GM19372 (cell line): ENCODE data around the gene SPSB4.

ENCODE experiments used
- ATAC-seq: cut with Tn5 transposase; IDR thresholded peaks from one replicate; pipeline ENCODE4 v1.9.1; 2021; ENCODE audit warnings: mild to moderate bottlenecking, low read depth, moderate library complexity; ENCODE audit not compliant: unreplicated experiment

Gene SPSB4

DNA sequence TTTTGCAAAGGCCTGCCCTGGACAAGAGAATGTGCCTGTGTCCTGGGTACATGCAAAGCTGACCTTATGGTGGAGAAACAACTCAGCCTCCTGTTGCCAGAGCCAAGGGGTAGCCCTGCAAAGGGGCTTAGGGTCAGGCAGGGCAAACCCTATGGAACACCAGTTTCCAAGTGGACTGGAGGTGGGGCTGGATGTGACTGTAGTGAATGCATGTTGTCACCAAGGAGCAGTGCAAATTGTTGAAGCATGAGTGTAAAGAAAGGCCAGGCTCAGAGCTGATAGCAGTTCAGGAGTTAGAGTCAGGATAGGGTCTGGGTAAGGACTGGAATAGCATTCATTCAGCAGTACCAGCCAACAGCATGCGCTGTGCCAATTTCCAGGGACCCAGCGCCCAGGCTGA, 97.6 kb downstream of the SPSB4 start:
- no peak for ATAC-seq

DNA sequence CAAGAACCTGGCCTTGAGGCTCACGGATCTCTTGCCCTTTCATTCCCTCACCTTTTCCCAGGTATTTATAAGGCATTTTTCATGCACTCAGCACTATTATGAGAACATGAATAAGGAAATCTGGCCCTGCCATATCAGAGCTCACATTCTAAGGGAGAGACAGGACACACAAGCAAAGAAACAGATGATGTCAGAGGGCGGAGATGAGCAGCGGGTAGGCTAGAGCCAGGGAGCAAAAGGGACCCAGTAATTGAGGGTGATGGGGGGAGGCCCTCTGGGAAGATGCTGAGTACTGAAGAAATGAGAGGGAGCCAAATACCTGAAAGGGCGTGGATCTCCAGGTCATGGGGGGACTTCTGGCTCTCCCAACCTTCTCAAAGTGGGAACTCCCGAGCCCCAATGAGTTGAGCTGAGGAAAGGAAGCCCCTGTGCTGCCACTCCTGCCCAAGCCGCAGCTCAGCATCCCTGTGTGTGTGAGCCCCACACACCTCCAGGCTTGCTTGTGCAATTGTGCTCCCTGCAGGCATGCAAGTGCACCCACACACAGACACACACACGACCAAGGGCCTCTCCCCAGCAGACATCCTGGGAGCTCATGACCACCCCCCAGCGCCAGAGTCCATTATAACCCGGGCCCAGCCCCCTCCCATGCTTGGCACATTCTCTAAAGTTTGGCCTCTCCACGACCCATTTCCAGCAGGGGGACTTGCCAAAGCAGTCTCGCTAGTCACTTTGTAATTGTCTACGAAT, 99.1 kb downstream of the SPSB4 start:
- no peak for ATAC-seq

DNA sequence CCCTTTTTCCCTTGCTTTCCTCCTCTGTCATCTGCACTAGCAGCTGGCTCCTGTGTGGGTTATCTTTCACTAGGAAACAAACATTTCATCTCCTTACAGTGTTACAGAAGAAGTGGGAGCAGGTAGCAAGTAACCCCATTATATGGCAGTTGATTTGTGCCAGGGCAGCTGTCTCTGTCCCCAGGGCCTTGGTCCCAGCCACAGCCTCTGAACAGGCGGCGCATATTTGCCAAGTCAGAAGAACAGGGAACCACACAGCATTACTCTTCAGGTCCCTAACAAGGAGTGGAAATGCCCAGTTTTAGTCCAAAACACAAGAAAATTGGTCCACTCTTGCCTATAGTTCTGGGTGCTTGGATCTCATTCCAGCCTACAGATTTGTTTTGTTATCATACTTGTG, 99.8 kb downstream of the SPSB4 start:
- no peak for ATAC-seq

DNA sequence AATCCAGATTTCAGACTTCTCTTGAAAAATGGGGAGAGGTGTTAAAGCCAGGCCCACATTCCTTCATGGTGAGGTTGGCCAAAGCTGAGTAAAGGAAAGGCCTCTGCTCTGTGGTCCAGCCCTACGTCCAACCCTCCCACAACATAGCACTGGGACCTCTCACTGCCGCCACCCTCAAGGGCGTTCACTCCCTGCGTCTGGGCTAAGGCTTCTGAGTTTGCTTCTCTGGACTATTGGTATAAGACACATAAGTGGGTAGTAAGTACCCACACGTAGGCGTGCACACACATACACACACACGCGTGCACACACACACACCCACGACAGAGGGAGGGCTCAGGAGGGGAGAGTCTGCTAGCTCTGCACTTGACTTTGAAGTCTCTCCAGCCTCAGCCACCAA, 100.3 kb downstream of the SPSB4 start:
- no peak for ATAC-seq

DNA sequence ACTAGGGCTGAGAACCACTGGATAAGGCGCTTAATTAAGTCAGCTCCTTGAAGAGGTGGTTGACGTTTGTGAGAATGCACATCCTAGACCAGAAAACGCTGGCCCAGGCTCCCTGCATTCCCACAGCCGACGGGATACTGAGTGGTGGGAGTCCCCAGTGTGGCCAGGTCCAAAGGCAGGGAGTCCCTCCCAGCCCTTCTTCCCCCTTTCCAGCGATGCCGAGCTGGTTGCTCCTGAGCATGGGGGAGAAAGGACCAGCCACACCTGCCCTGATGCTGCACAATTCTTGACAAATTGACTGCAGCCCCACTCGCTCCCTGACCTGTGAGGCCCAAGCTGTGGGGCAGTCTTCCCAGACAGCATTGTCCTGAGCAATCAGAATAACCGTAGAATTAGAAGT, 101.0 kb downstream of the SPSB4 start:
- no peak for ATAC-seq

DNA sequence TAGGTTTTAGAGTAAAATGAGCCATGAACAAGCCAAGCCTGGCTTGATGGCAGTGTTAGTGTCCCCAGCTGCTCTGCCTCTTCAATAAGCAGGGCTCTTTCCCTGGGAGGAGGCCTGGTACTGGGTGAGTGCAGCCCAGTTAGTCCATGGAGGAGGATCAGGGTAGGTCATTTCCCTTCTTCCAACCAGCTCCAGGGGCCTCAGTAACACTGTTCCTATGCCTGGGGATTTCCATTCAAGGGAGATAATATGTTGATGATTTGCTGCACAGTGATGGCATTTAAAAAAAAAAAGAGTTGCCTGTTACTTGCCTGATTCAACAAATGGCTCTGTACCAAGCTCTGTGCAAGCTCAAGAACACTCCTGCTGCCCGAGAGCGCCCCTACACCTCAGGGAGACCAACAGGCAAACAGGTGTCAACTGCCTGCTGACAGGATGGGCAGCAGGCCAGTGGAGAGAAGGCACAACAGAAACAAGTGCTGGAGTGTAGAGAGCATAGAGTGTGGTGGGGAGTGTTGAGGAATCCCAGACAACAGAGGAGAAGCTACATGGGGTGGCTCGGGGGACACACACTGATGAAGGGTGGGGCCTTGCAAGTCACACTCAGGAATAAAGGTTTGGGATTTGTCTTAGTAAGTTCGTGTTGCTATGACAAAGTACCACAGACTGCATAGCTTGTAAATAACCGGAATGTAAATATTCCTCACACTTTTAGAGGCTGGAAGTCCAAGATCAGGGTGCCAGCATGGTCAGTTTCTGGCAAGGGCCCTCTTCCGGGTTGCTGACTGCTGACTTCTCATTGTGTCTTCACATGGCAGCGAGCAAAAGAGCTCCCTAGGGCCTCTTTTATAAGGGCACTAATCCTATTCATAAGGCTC, 101.9 kb downstream of the SPSB4 start:
- no peak for ATAC-seq

DNA sequence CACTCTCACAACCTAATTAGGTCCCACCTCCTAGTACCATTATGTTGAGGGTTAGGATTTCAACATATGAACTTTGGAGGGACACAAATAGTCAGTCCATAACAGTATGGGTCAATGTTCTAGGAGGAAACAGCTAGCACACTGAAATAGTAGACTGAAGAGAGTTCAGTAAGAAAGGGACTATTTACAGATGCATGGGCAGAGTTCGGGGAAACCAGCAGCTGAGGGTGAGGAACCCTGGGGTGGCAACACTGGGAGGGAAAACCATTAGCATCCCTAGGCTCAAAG, 102.5 kb downstream of the SPSB4 start:
- no peak for ATAC-seq

DNA sequence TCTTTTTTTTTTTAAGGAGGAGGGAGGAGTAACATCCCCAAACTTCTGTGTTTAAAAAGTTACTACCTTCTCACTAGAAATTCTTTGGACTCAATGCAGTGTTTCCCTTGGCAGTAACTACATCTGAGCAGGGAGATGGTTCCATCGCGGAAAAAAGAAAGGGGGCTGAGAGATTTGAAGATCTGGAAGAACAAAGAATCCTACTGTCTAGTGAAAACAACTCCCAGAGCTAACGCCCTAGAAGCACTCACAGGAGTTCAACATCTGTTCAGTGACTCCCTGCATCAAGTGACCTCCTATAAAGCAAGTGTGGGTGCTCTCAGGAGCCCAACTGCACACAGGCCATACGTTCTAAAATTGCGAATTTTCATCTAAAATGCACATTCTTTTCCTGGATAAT, 113.7 kb downstream of the SPSB4 start:
- ATAC-seq = no peak

DNA sequence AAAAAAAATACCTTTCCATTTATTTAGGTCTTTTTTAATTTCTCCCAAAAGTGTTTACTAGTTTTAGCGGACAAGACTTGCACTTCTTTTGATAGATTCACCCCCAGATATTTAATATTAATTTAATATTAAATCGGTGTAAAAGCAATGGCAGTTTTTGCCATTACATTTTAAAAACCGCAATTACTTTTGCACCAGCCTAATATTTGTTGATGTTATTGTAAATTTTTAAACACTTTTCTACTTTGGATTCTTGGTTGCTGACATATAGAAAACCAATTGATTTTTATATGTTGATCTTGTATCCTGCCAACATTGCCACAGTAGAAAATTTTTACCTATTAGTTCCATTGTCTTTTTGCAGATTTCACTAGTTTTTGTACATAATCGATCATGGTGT, 116.5 kb downstream of the SPSB4 start:
- ATAC-seq = no peak

DNA sequence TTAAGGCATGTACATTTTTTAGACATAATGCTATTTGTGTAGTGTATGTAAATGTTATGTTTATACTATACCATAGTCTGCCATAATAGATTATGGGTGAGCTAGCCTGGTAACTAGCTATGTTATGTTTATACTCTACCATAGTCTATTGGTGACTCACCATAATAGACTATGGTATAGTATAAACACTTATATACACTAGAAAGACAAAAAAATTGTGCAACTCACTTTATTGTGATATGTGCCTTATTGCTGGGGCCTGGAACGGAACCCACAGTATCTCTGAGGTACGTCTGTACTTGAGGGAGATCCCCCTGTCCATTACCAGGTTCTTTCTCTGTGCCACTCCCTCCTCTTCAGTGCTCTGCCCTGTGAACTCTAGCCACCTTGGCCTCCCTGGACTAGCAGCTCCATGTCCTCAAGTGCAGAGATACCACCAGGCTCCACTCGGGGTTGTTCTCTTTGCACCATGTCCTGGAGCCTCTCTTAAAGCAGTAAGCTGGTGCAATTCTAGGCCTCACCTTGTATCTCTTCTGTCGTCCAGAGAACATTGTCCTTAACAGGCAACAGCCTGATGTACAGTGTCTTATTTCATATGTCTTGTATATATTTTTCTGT, 119.6 kb downstream of the SPSB4 start:
- ATAC-seq = no peak

DNA sequence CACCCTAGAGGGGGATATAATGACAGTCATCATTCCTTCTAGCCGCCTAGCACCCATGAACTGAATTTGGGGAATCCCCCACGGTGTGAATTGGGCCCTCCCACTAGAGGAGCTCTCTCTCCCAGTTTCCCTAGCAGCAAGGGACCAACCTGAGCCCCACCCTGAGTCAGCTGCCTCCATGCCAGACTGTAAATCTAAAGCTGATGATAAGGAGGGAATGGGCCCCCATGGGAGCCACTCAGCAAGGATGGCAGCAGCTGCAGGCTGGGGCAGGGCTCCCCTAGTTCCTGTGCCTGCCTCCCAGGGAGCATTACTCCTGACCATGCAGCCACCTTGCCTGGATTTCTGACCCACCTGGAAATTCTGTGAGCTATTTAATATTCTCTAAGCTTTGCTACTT, 123.5 kb downstream of the SPSB4 start:
- ATAC-seq = no peak

DNA sequence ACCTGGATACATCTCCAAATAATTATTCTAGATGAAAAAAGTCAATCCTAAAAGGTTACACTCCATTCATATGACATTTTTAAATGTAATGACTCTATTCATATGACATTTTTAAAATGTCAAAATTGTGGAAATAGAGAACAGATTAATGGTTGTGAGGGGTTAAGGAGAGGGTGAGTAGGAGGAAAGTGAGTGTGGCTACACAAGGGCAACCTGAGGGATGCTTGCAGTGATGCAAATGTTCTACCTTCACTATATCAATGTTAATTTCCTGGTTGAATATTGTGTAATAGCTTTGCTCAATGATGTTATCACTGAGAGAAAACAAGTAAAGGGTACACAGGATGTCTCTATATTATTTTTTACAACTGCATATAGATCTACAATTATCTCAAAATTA, 125.6 kb downstream of the SPSB4 start:
- ATAC-seq = no peak

DNA sequence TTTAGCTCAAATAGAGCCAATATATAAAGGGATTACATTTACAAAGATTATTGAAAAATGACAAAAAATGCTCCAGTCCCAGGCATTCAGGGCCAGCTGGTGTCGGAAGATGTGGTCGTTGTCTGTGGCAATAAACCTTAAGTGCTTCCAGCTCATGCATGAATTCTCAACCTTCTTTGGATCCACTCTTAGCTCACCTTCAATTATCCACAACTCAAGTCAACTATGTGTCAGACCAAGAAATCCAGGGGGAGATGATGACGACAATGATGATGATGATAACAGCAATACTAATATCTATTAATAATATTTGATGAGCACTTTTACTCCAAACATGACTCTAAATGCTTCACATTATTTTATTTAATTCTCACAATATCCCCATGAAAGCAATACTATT, 126.9 kb downstream of the SPSB4 start:
- no peak for ATAC-seq

DNA sequence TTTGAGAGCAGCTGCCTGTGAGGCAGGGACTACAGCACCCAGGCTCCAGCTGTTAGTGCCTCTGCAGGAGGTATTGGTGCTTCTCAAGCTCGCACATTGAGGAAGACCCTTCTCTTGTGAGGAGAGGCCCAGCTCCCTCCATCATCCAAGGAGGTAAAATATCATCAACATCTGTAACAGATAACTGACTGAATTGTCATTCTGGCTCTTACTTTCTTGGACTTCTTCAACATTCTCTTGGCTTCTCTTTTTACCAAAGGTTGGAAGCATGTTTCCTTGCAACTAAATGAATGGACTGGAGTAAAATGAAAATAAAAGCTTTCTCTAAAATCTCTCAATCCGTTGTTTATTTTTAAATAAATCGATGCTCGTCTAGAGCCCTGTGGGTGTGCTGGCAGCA, 127.4 kb downstream of the SPSB4 start:
- ATAC-seq = no peak

DNA sequence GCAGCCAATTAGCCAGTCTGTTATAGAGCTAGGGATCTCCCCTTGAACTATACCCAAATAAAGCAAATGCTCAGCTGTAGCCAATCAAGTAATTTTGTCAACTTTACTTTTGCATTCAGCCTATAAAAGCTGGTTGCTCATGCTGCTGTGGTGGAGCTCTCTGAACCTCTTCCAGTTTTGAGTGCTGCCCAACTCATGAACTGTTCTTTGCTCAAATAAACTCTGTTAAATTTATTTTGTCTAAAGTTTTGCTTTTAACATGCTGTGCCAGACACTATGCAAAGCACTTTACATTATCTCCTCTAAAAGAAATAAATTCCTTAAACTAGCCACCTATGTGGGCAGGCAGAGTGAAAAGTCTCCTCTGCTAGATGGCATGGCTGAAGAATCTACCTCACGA, 128.8 kb downstream of the SPSB4 start:
- ATAC-seq = no peak

DNA sequence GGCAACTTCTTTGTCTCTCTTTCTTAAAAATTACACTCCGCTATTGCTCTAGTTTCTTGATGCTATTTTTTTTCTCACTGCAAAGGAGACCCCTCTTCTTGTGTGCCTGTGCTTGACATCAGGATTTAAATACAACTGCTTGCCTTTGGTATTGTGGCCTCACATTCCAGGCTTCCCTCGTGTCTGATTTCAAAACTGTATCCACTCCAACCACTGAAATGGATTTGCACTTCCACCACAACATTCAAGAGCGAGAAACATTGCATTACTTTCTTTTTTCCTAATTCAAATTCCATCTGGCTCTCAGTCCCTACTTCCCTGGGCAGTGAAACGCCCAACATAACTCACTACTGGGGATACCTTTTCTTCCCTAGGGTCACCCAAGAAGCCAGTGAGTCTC, 130.0 kb downstream of the SPSB4 start:
- ATAC-seq = no peak

DNA sequence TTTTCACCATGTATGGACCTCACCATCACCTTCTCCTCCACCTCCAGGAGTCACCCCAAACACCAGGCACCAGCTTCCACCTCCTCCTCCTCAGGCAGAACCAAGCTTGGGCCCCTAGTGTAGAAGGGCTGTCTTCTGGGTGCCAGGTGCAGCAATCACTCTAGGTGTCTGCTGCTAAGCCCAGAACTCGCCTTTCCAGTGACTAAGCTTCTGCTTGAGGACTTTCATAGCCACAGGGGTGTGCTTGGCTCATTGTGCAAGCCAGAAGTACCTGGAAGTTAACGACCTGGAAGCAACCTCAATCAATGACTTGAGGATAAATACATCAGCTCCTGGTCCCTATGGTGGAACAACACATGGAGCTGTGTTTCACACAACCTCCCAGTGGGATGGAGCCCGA, 130.7 kb downstream of the SPSB4 start:
- ATAC-seq = no peak

DNA sequence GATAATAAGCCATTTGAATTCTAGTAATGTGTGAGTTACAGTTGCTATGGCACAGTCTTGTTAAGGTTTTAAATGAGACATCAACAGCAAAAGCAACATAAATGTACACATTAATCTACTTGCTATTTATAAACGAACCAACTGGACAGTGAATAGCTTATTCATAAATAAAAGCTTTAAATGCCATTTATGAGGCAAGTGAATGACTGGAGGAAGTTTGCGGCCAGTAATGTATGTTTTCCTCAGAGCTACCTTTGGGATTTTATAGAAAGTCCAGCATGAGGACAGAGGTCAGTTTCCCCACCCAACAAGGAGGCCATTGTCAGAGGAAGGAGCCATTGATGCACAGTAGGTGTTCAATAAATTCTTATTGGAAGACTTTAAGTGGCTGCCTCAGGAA, 132.5 kb downstream of the SPSB4 start:
- no peak for ATAC-seq

DNA sequence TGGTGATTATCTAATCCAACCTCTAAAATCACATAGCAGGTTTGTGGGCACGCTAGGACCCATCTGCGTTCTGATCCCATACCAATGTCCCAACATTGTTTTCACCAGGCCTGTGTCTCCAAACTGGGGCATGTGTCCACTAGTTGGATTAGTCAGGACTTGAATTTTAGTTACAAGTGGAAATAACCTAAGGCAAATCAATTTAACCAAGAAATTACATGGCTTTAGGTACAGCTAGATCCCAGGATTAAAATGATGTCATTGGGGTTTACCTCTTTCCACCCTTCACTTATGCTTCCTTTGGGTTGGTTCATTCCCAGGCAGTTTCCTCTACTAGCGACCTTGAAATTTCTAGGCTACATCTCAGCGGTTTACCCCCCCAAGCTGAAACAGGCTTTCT, 133.3 kb downstream of the SPSB4 start:
- ATAC-seq = no peak

DNA sequence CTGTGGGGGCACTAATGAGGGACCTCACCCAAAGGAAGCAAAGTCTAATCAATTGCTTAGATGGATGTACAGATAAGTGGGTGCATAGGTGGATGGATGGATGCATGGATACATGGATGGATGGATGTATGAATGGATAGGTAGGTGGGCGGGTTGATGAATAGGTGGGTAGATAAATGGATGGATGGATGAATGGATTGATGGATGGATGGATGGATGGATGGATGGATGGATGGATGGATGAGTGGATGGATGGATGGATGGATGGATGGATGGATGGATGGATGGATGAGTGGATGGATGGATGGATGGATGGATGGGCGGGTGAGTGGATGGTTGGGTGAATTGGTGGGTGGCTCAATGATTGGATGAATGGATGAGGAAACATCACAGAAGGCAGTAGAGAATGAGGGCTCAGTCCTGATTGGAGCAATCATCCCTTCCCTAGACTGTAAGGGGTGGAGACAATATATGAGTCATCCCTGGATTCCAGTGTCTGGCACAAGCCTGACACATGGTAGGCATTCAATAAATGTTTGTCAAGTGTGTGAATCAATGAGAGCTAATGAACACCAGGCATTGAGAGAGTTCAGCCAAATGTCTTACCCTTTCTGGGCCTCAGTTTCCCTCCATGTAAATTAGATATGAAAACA, 140.1 kb downstream of the SPSB4 start:
- no peak for ATAC-seq

DNA sequence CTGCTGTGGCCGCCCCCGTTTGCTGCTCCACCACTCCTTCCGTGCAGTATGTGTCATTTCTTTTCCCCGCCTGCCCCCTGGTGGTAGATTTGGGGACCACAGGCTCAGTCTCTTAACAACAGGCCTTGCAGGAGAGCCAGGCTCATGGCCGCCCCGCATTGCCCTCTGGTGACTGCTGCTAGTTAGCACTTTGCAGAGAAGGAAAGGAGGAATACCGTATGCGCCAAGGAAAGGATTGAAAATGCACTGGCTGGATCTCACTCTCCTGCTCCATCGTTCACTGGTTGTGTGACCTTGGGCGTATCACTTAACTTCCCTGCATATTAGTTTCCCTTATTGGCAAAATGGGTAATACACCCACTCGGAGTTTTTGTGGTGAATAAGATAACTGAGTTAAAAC, 141.2 kb downstream of the SPSB4 start:
- peak; percentile 100 for ATAC-seq
